B cell (primary cell): ENCODE data around the gene ADCY7.

Source experiments
- EZH2 ChIP-seq: IDR thresholded peaks from 2 replicates; pipeline ENCODE4 v1.6.1; 2012; ENCODE audit warnings: borderline replicate concordance, low read depth, mild to moderate bottlenecking, moderate library complexity, low read length; ENCODE audit not compliant: insufficient read depth, poor library complexity, severe bottlenecking
- TF ChIP-seq, protein P1 (sequence below): fragments of 200-600 bp; IDR thresholded peaks from one replicate; pipeline ENCODE4 v1.8.0; 2022; ENCODE audit warnings: antibody characterized with exemption, mild to moderate bottlenecking

DNA sequence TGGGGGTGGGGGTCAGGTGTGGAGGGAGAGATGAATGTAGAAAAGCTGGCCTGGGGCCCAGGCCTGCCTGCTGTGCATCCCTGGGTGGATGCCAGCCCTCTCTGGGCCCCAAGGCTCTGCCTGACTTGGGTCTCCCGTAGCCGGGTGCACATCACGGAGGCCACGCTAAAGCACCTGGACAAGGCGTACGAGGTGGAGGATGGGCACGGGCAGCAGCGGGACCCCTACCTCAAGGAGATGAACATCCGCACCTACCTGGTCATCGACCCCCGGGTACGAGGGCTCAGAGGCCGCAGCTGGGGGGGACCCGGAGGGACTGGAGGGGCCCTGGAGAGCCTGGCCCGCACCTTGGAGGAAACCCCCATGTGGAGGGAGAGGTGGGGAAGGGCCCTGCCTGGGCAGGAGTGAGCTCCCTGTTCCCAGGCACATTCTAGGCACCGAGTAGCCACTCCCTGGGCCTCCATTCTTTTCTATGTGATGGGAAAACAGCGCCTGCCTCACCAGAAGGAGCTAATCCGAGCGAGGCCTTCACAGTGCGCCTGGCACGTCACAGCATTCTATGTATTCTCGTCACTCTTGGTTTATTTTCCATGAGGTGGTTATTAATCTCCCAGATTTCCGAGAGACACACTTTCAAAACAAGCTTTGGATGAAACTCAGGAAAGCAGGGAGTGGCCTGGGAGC, 34.7 kb downstream of the ADCY7 start:
- TF ChIP-seq, protein P1, sequence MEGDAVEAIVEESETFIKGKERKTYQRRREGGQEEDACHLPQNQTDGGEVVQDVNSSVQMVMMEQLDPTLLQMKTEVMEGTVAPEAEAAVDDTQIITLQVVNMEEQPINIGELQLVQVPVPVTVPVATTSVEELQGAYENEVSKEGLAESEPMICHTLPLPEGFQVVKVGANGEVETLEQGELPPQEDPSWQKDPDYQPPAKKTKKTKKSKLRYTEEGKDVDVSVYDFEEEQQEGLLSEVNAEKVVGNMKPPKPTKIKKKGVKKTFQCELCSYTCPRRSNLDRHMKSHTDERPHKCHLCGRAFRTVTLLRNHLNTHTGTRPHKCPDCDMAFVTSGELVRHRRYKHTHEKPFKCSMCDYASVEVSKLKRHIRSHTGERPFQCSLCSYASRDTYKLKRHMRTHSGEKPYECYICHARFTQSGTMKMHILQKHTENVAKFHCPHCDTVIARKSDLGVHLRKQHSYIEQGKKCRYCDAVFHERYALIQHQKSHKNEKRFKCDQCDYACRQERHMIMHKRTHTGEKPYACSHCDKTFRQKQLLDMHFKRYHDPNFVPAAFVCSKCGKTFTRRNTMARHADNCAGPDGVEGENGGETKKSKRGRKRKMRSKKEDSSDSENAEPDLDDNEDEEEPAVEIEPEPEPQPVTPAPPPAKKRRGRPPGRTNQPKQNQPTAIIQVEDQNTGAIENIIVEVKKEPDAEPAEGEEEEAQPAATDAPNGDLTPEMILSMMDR = no peak
- no peak for TF ChIP-seq EZH2
